ENCODE data around the gene CPEB3.

DNA sequence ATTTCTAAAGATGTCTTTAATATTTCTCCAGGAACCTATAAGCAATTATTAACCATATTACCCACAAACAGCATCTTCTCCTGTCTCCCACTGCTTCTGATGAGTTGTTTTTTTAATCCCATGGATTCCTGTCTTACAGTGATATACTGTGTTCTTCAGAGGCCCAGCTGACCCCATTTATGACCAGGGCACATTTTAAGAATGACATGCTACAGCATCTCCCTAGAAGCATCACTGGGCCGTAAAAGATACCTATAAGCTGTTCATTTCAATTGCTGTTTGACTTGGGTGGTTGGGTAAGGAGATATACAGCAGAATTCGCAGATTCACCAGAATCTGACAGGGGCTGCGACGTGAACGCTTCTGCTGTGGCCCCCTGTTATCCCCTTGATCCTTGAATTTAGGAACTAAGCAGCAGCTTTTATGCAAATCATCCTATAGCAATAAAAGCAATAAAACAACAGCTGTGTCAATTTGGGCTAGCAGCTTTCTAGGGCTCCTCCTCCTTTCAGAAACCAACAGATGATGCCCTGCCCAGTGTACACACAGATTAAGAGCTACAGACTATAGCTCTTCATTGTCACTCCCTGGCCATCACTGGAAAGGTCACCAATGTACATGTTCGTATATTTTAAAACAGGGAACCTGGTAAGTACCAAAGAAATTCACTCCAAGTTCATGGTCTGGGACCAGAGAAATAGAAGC lies 86.8 kb downstream of the CPEB3 start:
- TF ChIP-seq, protein P1, sequence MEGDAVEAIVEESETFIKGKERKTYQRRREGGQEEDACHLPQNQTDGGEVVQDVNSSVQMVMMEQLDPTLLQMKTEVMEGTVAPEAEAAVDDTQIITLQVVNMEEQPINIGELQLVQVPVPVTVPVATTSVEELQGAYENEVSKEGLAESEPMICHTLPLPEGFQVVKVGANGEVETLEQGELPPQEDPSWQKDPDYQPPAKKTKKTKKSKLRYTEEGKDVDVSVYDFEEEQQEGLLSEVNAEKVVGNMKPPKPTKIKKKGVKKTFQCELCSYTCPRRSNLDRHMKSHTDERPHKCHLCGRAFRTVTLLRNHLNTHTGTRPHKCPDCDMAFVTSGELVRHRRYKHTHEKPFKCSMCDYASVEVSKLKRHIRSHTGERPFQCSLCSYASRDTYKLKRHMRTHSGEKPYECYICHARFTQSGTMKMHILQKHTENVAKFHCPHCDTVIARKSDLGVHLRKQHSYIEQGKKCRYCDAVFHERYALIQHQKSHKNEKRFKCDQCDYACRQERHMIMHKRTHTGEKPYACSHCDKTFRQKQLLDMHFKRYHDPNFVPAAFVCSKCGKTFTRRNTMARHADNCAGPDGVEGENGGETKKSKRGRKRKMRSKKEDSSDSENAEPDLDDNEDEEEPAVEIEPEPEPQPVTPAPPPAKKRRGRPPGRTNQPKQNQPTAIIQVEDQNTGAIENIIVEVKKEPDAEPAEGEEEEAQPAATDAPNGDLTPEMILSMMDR (IDR thresholded peaks at IDR 0.05): no peak
- TF ChIP-seq, protein P2, sequence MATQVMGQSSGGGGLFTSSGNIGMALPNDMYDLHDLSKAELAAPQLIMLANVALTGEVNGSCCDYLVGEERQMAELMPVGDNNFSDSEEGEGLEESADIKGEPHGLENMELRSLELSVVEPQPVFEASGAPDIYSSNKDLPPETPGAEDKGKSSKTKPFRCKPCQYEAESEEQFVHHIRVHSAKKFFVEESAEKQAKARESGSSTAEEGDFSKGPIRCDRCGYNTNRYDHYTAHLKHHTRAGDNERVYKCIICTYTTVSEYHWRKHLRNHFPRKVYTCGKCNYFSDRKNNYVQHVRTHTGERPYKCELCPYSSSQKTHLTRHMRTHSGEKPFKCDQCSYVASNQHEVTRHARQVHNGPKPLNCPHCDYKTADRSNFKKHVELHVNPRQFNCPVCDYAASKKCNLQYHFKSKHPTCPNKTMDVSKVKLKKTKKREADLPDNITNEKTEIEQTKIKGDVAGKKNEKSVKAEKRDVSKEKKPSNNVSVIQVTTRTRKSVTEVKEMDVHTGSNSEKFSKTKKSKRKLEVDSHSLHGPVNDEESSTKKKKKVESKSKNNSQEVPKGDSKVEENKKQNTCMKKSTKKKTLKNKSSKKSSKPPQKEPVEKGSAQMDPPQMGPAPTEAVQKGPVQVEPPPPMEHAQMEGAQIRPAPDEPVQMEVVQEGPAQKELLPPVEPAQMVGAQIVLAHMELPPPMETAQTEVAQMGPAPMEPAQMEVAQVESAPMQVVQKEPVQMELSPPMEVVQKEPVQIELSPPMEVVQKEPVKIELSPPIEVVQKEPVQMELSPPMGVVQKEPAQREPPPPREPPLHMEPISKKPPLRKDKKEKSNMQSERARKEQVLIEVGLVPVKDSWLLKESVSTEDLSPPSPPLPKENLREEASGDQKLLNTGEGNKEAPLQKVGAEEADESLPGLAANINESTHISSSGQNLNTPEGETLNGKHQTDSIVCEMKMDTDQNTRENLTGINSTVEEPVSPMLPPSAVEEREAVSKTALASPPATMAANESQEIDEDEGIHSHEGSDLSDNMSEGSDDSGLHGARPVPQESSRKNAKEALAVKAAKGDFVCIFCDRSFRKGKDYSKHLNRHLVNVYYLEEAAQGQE (IDR thresholded peaks at IDR 0.05; ENCODE audit: insufficient read depth in 1 of 2, low read depth in 2 of 2, low read length in 1 of 2): no peak
- no peak for TF ChIP-seq POLR2AphosphoS5 (IDR thresholded peaks at IDR 0.05; ENCODE audit: low read depth, low read length)
